Omental fat pad (tissue), 4 donors: ENCODE measurements around the gene VWA5B1. TPM values are rescaled to one million over a fixed set of nuclear protein-coding genes. Genes with fewer than 3 reads are reported as not detected.

ENCODE experiments used
- ATAC-seq: fragments of 150-250 bp; one replicate; pipeline ENCODE4 v1.9.1; 2016; ENCODE audit warnings: mild to moderate bottlenecking, moderate library complexity; ENCODE audit not compliant: low FRiP score
- DNase-seq: peaks from one replicate; pipeline ENCODE4 v3.0.0-alpha.2; 2019; ENCODE audit warnings: low spot score
- total RNA-seq, 4 donors: library from RNA; depleted of rRNA; stranded (reverse); fragments of >200 nt; gene quantifications; one replicate each; pipeline ENCODE4 v1.1.0, GENCODE V29; 2016
- TF ChIP-seq, protein P1 (sequence below), 3 donors: fragments of 450-650 bp; IDR thresholded peaks; one replicate each; pipeline ENCODE4 v1.5.1; 2016 to 2017; ENCODE audit warnings: antibody characterized with exemption in 3 of 3, mild to moderate bottlenecking in 3 of 3, moderate library complexity in 2 of 3

Gene VWA5B1
- total RNA-seq, 4 donors from 2014 or later, result not detected

DNA sequence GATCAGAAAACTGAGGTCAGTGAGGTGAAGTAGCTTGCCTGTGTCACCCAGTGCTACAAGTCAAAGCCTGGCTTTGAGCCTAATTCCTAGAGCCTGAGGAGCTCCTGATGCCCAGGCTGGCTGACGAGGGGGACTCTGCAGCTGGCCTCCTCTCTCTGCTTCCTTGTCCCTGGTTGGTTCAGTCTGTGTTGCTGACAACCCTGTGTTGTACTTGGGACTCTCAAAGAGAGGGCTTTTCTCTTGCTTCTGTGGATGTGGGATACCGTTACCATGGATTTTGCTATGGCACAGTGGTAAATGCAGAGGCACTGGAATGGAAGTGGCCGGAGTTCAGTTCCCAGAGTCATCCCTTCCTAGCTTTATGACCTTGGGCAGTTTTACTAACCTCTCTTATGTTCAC lies 8.0 kb downstream of the VWA5B1 start:
- ATAC-seq (no peak), DNase-seq (no peak)
- TF ChIP-seq, protein P1, sequence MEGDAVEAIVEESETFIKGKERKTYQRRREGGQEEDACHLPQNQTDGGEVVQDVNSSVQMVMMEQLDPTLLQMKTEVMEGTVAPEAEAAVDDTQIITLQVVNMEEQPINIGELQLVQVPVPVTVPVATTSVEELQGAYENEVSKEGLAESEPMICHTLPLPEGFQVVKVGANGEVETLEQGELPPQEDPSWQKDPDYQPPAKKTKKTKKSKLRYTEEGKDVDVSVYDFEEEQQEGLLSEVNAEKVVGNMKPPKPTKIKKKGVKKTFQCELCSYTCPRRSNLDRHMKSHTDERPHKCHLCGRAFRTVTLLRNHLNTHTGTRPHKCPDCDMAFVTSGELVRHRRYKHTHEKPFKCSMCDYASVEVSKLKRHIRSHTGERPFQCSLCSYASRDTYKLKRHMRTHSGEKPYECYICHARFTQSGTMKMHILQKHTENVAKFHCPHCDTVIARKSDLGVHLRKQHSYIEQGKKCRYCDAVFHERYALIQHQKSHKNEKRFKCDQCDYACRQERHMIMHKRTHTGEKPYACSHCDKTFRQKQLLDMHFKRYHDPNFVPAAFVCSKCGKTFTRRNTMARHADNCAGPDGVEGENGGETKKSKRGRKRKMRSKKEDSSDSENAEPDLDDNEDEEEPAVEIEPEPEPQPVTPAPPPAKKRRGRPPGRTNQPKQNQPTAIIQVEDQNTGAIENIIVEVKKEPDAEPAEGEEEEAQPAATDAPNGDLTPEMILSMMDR (IDR thresholded peaks at IDR 0.05), result no peak

DNA sequence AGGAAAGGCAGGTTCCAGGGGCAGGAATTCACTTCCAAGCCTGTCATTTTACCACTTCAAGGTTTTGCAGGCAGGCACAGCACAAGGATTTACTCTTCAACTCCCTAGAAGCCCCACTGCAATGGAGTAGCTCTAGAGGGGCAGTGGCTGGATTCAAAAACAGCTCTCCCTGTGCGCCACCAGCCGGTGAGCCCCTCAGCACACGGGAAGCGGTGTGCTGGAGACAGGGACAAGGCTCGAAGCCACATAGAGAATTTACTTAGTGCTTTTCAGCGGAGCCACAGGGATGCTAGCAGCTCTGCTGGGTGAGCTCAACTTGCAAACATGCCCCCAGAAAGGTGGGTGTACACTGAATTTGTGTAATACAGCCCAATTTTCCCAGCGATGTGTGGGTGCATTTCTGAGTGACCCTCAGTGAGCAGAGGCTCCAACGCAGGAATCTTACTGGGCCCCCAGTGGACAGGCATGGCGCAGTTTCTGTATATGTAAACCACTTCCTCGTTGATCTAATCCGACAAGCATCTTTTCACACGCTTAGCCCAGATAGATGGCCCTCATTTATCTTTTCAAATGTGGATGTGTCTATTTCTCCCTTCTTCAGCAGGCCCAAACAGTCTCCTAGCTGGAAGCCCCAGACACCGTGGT lies 10.9 kb downstream of the VWA5B1 start:
- TF ChIP-seq, protein P1 (IDR thresholded peaks at IDR 0.05), result no peak
- ATAC-seq (no peak), DNase-seq (no peak)

DNA sequence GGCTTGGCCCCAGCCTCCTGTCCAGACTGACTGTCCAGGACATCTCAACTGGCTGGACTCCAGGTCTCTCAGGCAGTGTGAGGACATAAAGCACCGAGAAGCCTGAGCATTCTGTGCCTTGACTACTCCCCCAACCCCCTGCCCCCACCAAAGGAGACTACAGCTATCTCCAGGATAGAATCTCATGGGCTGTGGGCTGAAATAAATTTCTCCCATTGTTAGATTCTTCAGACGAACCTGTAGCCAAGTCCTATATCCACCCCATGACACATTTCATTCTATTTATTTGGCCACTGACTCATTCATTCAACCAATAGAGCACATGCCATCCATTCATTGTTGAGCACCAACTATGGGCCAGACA lies 11.4 kb downstream of the VWA5B1 start:
- DNase-seq, result no peak
- no peak for ATAC-seq
- TF ChIP-seq, protein P1 (IDR thresholded peaks at IDR 0.05), result no peak

DNA sequence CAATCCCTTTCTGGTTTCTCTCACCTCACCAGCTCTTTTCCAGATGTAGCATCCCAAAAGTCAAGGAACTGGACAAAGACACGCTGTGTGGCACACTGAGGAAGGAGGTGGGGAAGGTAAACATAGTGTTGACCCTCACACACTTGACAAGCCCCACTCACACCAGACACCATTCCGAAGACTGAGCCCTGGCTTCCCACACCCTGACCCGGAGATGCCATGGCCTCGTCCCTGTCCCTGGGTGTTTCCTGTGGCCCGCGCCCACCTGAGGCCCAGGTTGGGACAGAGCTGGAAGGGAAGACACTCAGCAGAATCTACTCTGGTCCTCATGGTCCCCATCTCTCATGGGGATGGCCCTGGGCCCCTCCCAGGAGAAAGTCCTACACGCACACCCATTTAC lies 16.4 kb downstream of the VWA5B1 start:
- ATAC-seq (no peak), DNase-seq (no peak)
- TF ChIP-seq, protein P1 (IDR thresholded peaks at IDR 0.05), result no peak

DNA sequence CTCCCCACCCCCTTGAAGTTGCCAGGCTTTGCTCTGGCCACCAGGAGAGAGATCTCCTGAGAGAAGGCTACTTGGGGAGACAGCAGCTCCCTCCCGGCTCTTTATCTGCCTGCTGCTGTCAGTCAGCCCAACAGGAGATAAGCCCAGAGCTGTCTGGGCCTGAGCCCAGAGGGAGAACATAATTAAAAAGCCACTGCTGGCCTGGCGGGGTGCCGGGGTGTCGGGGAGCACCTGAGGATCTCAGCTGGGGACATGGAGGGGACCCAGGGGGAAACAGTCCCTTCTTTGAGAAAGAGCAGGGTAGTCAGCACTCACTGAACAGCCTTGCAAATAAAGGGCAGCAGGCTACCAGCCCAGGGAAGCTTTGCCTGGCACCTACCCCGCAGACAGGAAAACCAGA lies 17.9 kb downstream of the VWA5B1 start:
- DNase-seq (no peak), ATAC-seq (no peak)
- TF ChIP-seq, protein P1 (IDR thresholded peaks at IDR 0.05), result no peak

DNA sequence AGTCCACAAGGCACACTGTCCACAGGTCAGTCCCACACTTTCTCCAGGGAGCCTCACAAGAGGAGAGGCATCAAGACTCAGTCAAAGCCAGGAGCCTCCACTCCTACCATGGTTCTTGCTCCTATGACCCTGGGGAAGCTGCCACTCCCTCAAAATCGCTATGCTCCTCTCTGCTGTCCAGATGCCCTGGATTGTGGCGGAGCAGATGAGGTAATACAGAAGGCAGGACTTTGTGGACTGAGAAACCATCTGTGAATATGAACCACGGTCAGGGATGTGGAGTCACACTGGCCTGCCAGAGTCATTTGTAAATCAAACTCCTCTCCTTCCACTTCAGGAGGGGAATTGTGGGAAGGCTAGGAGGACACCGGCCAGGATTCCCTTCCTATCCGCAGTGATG lies 20.6 kb downstream of the VWA5B1 start:
- TF ChIP-seq, protein P1 (IDR thresholded peaks at IDR 0.05), result no peak
- ATAC-seq (no peak), DNase-seq (no peak)

DNA sequence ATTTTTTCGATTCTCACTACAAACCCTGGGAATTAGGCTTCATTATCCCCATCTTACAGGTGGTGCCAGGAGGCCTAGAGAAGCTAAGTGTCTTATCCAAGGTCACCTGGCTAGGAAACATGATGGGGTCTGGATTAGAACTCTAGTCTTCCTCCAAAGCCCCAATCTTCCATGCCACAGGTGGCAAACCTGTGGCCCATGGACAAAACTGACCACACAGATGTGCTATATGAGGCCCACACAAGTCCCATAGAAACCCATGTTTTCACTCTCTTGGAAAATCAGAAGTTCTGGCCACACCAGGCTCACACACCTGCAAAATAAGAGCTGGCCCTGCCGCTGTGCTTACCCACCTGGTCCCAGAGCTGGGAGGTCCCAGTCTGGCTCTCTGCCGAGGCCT lies 21.6 kb downstream of the VWA5B1 start:
- TF ChIP-seq, protein P1 (IDR thresholded peaks at IDR 0.05), result no peak
- no peak for DNase-seq
- no peak for ATAC-seq
